Measurements from ENCODE around the gene RNPEP. TPM values are rescaled to one million over a fixed set of nuclear protein-coding genes. Genes with fewer than 3 reads are reported as not detected.

Gene RNPEP
- polyA plus RNA-seq, 1 experiment = 89.0 TPM

DNA sequence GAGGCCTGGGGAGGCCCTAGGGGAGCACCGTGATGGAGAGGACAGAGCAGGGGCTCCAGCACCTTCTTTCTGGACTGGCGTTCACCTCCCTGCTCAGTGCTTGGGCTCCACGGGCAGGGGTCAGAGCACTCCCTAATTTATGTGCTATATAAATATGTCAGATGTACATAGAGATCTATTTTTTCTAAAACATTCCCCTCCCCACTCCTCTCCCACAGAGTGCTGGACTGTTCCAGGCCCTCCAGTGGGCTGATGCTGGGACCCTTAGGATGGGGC is 33.2 kb downstream of the RNPEP start:
- Histone ChIP-seq H3K4me3 (ENCODE audit: low read depth, low read length) (no peak overlapping the region), H3K27ac (ENCODE audit: low read depth, low read length) (no peak overlapping the region), H3K27me3 (ENCODE audit: control insufficient read depth, insufficient read depth, low read length) (peaks cover 15% of the 10 kb centered on the region), H3K9me3 (ENCODE audit: control insufficient read depth, insufficient read depth, low read length) (no peaks in the 10 kb centered on the region; the same call in 1 of the 2 replicates)
- CTCF ChIA-PET = interaction anchor here (0.7 to 13.5 kb wide), 4 partner anchors 8 to 120 kb away, joined by 4 to 163 read pairs (median 6); partner anchors contain the start of gene GPR37L1
- no peak for DNase-seq (ENCODE audit: low read depth, low spot score)
- TF ChIP-seq, protein P1, sequence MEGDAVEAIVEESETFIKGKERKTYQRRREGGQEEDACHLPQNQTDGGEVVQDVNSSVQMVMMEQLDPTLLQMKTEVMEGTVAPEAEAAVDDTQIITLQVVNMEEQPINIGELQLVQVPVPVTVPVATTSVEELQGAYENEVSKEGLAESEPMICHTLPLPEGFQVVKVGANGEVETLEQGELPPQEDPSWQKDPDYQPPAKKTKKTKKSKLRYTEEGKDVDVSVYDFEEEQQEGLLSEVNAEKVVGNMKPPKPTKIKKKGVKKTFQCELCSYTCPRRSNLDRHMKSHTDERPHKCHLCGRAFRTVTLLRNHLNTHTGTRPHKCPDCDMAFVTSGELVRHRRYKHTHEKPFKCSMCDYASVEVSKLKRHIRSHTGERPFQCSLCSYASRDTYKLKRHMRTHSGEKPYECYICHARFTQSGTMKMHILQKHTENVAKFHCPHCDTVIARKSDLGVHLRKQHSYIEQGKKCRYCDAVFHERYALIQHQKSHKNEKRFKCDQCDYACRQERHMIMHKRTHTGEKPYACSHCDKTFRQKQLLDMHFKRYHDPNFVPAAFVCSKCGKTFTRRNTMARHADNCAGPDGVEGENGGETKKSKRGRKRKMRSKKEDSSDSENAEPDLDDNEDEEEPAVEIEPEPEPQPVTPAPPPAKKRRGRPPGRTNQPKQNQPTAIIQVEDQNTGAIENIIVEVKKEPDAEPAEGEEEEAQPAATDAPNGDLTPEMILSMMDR (IDR thresholded peaks at IDR 0.05; ENCODE audit: low read depth, low read length) = no peak
- POLR2A ChIA-PET = no interaction called here

DNA sequence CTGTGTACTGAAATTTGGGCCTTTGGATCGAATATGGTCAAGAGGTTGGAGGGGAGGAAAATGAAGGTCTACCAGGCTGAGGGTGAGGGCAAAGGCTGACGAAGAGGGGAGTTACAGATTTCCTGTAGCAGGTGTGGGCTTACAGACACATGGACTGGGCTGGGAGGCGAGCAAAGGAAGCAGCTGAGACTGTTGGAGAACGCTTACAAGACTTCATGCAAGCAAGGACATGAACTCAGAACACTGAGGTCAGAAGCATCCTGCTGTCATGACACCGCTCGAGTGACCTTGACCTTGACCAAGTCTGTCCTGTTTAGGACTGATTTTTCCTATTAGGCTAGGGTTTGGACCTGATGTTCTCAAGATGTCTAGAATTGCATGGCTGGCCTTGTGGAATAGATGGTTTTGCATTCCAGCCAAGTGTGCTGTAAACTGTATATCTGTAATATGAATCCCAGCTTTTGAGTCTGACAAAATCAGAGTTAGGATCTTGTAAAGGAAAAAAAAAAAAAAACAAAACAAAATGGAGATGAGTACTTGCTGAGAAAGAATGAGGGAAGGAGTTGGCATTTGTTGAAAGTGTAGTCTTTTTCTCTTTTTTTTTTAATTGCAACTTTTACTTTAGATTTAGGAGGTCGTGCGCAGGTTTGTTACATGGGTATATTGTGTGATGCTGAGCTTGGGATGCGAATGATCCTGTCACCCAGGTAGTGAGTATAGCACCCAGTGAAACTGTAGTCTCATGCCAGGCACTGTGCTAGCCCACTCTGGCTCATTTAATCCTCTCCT is 33.8 kb downstream of the RNPEP start:
- no peak overlapping the region for H3K4me3 ChIP-seq (ENCODE audit: low read depth, low read length)
- POLR2A ChIA-PET = interaction anchor here (0.5 to 1.0 kb wide), 4 partner anchors 19 to 101 kb away, joined by 3 to 5 read pairs (median 4); no protein-coding TSS in a partner anchor
- H3K9me3 ChIP-seq (ENCODE audit: control insufficient read depth, insufficient read depth, low read length) = no peaks in the 10 kb centered on the region; the same call in 1 of the 2 replicates
- CTCF ChIA-PET = interaction anchor here (0.7 to 13.5 kb wide), 5 partner anchors 9 to 120 kb away, joined by 4 to 163 read pairs (median 7); partner anchors contain the start of gene GPR37L1
- no peak overlapping the region for H3K27ac ChIP-seq (ENCODE audit: low read depth, low read length)
- TF ChIP-seq, protein P1 (IDR thresholded peaks at IDR 0.05; ENCODE audit: low read depth, low read length) = no peak
- DNase-seq (ENCODE audit: low read depth, low spot score) = peak; percentile 55
- H3K27me3 ChIP-seq (ENCODE audit: control insufficient read depth, insufficient read depth, low read length) = peaks cover 17% of the 10 kb centered on the region

DNA sequence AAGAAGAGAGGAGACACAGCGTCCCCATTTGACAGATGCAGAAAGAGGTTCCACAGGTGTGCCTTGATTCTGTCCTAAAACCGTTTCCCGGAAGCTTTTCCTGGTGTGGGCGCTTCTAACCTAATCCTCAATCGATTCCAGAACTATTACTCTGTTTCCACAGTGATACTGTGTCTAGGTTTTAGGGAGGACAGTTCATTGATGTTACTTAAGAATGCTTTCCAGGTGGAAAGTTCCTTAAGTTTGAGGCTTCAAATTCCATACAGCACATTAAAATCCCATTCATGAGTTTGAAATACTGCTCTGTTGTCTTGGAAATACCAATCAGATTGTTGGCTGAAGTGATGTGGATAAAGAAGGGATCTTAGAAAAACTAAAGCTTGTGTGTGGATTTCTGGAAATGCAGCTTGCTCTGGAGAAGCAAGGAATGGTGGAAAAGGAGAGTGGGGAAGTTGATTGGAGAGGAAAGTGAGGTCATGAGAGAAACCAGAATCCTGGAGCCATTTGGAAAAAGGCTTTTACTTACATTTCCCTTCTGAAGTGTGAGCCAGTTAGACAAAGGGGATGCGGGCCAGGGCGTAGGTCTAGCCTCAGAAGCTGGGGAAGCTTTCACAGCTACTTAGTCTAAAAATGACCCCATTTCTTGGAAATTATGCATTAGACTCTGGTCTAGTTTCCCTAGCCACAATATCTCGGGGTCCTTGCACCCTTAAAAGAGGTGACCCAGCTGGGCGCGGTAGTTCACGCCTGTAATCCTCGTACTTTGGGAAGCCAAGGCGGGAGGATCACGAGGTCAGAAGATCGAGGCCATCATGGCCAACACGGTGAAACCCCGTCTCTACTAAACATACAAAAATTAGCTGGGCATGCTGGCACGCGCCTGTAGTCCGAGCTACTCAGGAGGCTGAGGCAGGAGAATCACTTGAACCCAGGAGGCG is 34.6 kb downstream of the RNPEP start:
- H3K4me3 ChIP-seq (ENCODE audit: low read depth, low read length) = no peak overlapping the region
- DNase-seq (ENCODE audit: low read depth, low spot score) = no peak
- CTCF ChIA-PET = interaction anchor here (0.9 to 13.5 kb wide), 4 partner anchors 9 to 138 kb away, joined by 3 to 163 read pairs (median 6); partner anchors contain the start of gene GPR37L1
- H3K27me3 ChIP-seq (ENCODE audit: control insufficient read depth, insufficient read depth, low read length) = peaks cover 17% of the 10 kb centered on the region
- no peak overlapping the region for H3K27ac ChIP-seq (ENCODE audit: low read depth, low read length)
- POLR2A ChIA-PET = interaction anchor here (0.5 to 1.0 kb wide), 2 partner anchors 18 to 100 kb away, joined by 3 to 5 read pairs; no protein-coding TSS in a partner anchor
- H3K9me3 ChIP-seq (ENCODE audit: control insufficient read depth, insufficient read depth, low read length) = no peaks in the 10 kb centered on the region; the same call in 1 of the 2 replicates
- TF ChIP-seq, protein P1 (IDR thresholded peaks at IDR 0.05; ENCODE audit: low read depth, low read length) = no peak

DNA sequence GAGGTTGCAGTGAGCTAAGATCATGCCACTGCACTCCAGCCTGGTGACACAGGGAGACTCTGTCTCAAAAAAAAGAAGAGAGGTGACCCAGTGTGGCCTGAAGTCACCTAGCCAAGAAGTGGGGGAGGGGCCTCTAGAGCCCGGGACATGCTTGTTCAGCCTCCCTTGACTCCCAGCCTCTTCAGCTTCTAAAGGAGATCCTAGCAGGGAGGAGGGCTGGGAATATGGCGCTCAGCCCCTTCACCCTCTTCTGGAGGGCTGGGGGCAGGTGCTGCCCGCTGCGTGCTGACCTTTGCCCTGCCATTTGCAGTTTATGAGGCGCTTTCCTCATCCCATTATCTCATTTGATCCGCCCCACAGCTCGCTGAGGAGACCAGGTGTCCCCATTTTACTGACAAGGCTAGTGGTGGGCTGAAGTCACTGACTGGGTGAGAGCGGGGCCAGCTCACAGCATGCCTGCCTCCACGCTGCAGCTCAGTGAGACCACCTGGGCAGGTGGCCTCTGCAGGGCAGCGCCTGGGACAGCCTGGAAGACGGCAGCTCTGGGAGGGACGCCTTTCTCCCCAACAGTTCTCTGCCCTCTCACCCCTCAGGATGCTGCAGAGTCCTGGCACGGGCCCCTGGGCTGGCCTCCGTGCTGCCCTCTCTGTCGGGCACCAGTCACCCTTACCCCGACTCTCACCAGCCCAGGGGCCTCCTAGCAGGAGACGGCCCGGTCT is 35.5 kb downstream of the RNPEP start:
- peaks cover 11% of the 10 kb centered on the region for H3K27me3 ChIP-seq (ENCODE audit: control insufficient read depth, insufficient read depth, low read length)
- no peak for DNase-seq (ENCODE audit: low read depth, low spot score)
- H3K27ac ChIP-seq (ENCODE audit: low read depth, low read length) = no peak overlapping the region
- TF ChIP-seq, protein P1 (IDR thresholded peaks at IDR 0.05; ENCODE audit: low read depth, low read length) = no peak
- H3K4me3 ChIP-seq (ENCODE audit: low read depth, low read length) = no peak overlapping the region
- POLR2A ChIA-PET = no interaction called here
- no peaks in the 10 kb centered on the region for H3K9me3 ChIP-seq (ENCODE audit: control insufficient read depth, insufficient read depth, low read length)
- CTCF ChIA-PET = interaction anchor here (0.9 to 13.5 kb wide), 4 partner anchors 10 to 137 kb away, joined by 3 to 163 read pairs (median 6); partner anchors contain the start of gene GPR37L1

Measured in AG04450 (cell line).